Esophagus (tissue), 2 donors: ENCODE measurements around the gene CLNS1A. TPM values are rescaled to one million over a fixed set of nuclear protein-coding genes. Genes with fewer than 3 reads are reported as not detected.

Experiments used
- H3K27ac ChIP-seq, 2 donors: one replicate each; pipeline ENCODE4 v1.5.1; 2013; ENCODE audit warnings: low read depth in 2 of 2, mild to moderate bottlenecking in 2 of 2, inconsistent platforms in 1 of 2, low read length in 1 of 2, moderate library complexity in 1 of 2
- H3K27me3 ChIP-seq, 2 donors: one replicate each; pipeline ENCODE4 v1.6.1; 2013; ENCODE audit warnings: low read length in 2 of 2, control low read depth in 1 of 2, mild to moderate bottlenecking in 1 of 2; ENCODE audit not compliant: insufficient read depth in 2 of 2, control insufficient read depth in 1 of 2
- H3K36me3 ChIP-seq, 2 donors: one replicate each; pipeline ENCODE4 v1.6.1; 2013; ENCODE audit warnings: low read length in 1 of 2; ENCODE audit not compliant: control insufficient read depth in 2 of 2, insufficient read depth in 2 of 2
- H3K4me1 ChIP-seq, 2 donors: one replicate each; pipeline ENCODE4 v1.6.1; 2013; ENCODE audit warnings: low read length in 1 of 2; ENCODE audit not compliant: control insufficient read depth in 2 of 2, insufficient read depth in 2 of 2
- H3K4me3 ChIP-seq, 2 donors: one replicate each; pipeline ENCODE4 v1.5.1; 2013; ENCODE audit warnings: low read length in 2 of 2, mild to moderate bottlenecking in 2 of 2, low read depth in 1 of 2, moderate library complexity in 1 of 2
- H3K9me3 ChIP-seq, 2 donors: one replicate each; pipeline ENCODE4 v1.6.1; 2013; ENCODE audit warnings: mild to moderate bottlenecking in 2 of 2, low read depth in 1 of 2, low read length in 1 of 2, moderate library complexity in 1 of 2; ENCODE audit not compliant: control insufficient read depth in 2 of 2, insufficient read depth in 1 of 2
- WGBS, 2 donors: extraction: QIAGEN DNeasy Blood & Tissue Kit; methylation state at CpG; one replicate each; pipeline ENCODE4 v1.1.7; 2013; 5-methylcytosine and 5-hydroxymethylcytosine counted together
- polyA plus RNA-seq, 2 donors: library from polyadenylated mRNA; stranded (reverse); fragments of 200-250 nt; gene quantifications; one replicate each; pipeline ENCODE4 v1.2.3, GENCODE V29; 2013
- donor health status: healthy with polysubstance abuse.
- donor health status: Bipolar disorder and iron deficiency.

CLNS1A gene
- polyA plus RNA-seq, 2 donors, result 57.8 to 104 TPM

GRCh38 chr11:77630157-77630710, 7.4 kb downstream of the CLNS1A start:
- Histone ChIP-seq H3K9me3 (no peaks in the 10 kb centered on the region), H3K4me1 (no peaks in the 10 kb centered on the region), H3K36me3 (no peaks in the 10 kb centered on the region), H3K27me3 (no peaks in the 10 kb centered on the region), H3K27ac (no peak overlapping the region), H3K4me3 (no peak overlapping the region)
- 77 to 81% methylated on average over 4 of the region's 4 CpGs for WGBS, 2 donors

DNA sequence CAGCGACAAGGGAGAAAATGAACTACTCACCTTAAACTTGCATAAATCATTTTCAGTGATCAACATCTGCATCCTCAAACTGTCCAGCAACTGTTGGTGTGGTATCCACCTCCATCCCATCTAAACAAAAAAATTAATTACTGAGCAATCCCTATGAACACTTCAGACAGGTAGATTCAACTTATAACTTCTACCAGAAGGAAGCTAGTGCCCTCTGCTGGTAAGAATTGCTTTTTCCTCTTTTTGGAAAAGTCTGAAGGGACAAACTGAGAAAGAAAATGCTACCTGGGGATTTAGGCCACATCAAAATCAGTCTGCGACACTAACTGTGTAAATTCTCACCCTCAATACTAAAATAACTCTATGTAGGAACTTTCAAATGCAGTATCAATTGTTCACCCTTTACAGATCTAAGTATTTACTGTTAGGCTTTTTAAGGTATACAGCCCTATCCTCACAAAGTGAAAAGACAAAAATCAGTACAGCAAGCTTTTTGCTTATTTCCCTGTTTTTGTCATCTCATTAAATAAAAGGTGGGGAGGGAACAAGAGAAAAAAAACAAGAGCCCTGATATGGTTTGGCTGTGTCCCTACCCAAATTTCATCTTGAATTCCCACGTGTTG, 17.9 kb downstream of the CLNS1A start:
- peaks cover 2 to 13% of the 10 kb centered on the region in 2 donors for H3K36me3 ChIP-seq
- no peaks in the 10 kb centered on the region for H3K4me1 ChIP-seq
- WGBS, 2 donors, result 85% methylated on average over 3 of the region's 3 CpGs
- H3K27ac ChIP-seq, result no peak overlapping the region
- no peaks in the 10 kb centered on the region for H3K27me3 ChIP-seq
- no peaks in the 10 kb centered on the region for H3K9me3 ChIP-seq
- no peak overlapping the region for H3K4me3 ChIP-seq

DNA sequence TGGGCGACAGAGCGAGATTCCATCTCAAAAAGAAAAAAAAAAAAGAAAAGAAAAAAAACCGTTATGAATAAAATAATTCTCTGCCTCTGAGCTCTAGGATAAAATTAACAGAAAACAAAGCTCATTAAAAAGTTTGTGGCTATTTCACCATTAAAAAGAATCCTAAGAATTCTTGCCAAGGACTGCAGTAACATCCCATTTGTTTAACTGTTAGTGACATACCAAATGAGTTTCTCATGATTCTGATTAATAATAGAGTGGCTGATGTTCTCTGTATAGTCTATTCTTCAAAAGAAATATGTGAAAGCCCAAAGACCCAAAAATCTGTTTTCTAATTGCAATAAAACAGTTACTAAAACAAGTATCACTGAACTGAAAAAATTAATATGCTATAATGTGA, 19.7 kb downstream of the CLNS1A start:
- H3K4me1 ChIP-seq, result no peaks in the 10 kb centered on the region
- no peaks in the 10 kb centered on the region for H3K27me3 ChIP-seq
- no peaks in the 10 kb centered on the region for H3K9me3 ChIP-seq
- no peak overlapping the region for H3K27ac ChIP-seq
- 78 to 83% methylated on average over 3 of the region's 3 CpGs for WGBS, 2 donors
- H3K4me3 ChIP-seq, result no peak overlapping the region
- peaks cover 2 to 13% of the 10 kb centered on the region in 2 donors for H3K36me3 ChIP-seq

DNA sequence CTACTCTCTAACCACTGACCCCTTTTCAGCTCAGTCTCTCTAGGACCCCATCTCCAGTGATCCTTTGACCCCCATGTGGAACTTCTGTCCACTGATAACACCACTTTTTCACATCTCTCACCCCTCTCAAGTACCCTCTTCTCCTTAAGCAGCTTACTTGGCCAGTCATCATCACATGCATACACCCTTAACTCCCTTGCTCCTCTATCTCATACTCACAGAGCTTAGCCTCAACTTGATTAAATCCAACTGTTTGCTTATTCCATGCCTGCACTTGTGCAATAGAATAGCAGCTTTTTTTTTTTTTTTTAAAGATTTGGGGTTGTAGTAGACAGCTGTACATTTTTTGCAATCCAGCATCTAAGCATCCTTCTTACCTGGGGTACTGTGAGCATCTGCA, 25.7 kb downstream of the CLNS1A start:
- Histone ChIP-seq H3K36me3 (peaks cover 0 to 13% of the 10 kb centered on the region in 2 donors), H3K27me3 (no peaks in the 10 kb centered on the region), H3K4me1 (no peaks in the 10 kb centered on the region), H3K9me3 (no peaks in the 10 kb centered on the region), H3K27ac (no peak overlapping the region), H3K4me3 (no peak overlapping the region)

DNA sequence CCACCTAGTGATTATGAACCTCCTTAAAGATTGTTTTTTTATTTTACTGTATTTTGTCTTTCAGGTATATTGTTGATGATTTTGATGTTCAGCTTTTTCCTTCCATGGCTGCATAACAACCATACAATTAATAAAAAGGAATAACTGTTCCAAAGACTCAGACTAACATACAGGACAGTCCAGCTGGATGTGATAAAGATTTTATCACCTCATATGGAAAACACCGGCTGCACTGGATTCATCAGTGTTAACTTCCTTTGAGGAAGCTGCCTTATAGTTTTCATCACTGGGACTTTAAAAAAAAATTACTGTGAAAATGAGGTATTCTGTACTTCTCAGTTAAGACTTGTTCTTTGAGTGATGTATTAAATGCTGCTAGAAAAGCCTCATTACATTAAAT, 28.4 kb downstream of the CLNS1A start:
- H3K4me1 ChIP-seq, result no peaks in the 10 kb centered on the region
- H3K27me3 ChIP-seq, result no peaks in the 10 kb centered on the region
- WGBS, 2 donors, result 70 to 78% methylated on average over 1 of the region's 1 CpG
- no peak overlapping the region for H3K27ac ChIP-seq
- H3K4me3 ChIP-seq, result no peak overlapping the region
- no peaks in the 10 kb centered on the region for H3K9me3 ChIP-seq
- peaks cover 0 to 3% of the 10 kb centered on the region in 2 donors for H3K36me3 ChIP-seq

- Histone ChIP-seq H3K27me3 (no peaks in the 10 kb centered on the region), H3K4me3 (no peak overlapping the region), H3K4me1 (no peaks in the 10 kb centered on the region), H3K36me3 (no peaks in the 10 kb centered on the region), H3K9me3 (no peaks in the 10 kb centered on the region), H3K27ac (no peak overlapping the region)
- 94 to 97% methylated on average over 2 of the region's 2 CpGs for WGBS, 2 donors
These were observed 33.3 kb downstream of the CLNS1A start for GRCh38 chr11:77604281-77604680.

DNA sequence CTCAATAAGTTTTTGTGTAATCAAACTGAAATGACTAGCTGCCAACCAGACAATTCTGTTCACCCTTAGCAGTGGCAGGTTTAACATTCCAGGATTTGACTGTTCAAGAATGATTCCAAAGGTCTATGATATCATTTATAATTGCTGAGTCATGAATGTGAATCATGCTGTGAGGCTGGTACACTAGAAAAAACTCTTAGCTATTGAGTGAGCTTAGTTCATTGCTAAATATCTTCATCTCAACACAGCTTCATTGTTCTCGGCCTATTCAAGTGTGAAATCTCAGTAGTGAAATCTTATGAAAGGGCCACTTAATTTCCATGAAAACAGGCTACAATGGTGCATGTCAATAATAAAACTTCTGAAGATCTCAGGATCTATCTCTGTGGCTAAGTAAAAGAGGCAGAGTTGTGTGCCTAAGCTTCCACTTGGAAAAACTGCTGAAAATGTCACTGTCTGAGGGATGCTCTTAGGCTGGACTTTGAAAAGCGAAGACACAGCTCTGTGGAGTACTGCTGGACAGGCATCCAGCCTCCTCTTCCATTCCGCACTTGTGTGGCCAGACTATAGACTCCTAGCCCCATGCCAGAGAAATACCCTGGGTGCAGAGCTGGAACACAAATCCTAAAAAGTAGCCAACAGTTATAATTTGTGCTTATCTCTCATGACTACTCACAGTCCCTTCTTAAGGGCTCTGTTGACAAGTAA, 35.1 kb downstream of the CLNS1A start:
- 83 to 89% methylated on average over 3 of the region's 3 CpGs for WGBS, 2 donors
- Histone ChIP-seq H3K27me3 (no peaks in the 10 kb centered on the region), H3K27ac (no peak overlapping the region), H3K9me3 (no peaks in the 10 kb centered on the region), H3K4me1 (no peaks in the 10 kb centered on the region), H3K36me3 (no peaks in the 10 kb centered on the region), H3K4me3 (no peak overlapping the region)

DNA sequence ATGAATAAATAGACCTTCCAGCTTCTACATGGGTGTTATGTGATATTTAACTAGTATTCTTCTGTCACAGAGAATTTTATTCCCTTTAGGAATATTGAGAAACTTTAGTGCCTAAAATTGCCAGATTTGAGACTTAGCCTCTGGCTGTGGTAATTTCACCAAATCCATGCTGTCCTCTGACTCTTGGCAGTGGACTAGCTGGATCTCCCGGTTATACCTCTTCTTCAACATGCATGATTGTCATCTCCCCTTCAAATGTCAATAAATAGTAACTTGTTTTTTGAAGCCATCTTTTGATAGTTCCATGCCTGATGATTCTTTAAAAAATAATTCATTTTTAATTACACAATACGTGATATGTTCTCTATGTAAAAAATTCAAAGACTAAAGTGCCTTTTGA, 39.4 kb downstream of the CLNS1A start:
- no peaks in the 10 kb centered on the region for H3K4me1 ChIP-seq
- no peaks in the 10 kb centered on the region for H3K36me3 ChIP-seq
- no peak overlapping the region for H3K4me3 ChIP-seq
- H3K27me3 ChIP-seq, result no peaks in the 10 kb centered on the region
- no peaks in the 10 kb centered on the region for H3K9me3 ChIP-seq
- 72 to 87% methylated on average over 2 of the region's 2 CpGs for WGBS, 2 donors
- H3K27ac ChIP-seq, result no peak overlapping the region

GRCh38 chr11:77596626-77597025, 41.0 kb downstream of the CLNS1A start:
- Histone ChIP-seq H3K27me3 (no peaks in the 10 kb centered on the region), H3K9me3 (no peaks in the 10 kb centered on the region), H3K4me3 (no peak overlapping the region), H3K27ac (no peak overlapping the region), H3K4me1 (no peaks in the 10 kb centered on the region), H3K36me3 (no peaks in the 10 kb centered on the region)
- 91 to 98% methylated on average over 2 of the region's 2 CpGs for WGBS, 2 donors

DNA sequence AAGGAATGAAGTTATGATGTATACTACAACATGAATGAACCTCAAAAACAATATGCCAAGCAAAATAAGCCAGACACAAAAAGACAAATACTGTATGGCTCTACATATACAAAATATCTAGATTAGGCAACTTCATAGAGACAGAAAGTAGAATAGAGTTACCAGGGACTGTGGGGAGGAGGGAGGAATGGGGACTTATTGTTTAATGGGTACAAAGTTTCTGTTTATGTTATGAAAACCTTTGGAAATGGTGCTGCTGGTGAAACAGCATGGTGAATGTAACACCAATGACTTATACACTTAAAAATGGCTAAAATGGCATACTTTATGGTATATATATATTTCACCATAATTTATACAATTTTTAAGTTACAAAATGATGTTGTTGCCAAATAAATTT, 43.7 kb downstream of the CLNS1A start:
- Histone ChIP-seq H3K4me3 (no peak overlapping the region), H3K36me3 (no peaks in the 10 kb centered on the region), H3K27me3 (no peaks in the 10 kb centered on the region), H3K27ac (no peak overlapping the region), H3K9me3 (no peaks in the 10 kb centered on the region), H3K4me1 (peaks cover 0 to 6% of the 10 kb centered on the region in 2 donors)
